ENCODE data around the gene CFAP70.
"Not testable (repeated sequence)": the region's sequence is repeated elsewhere in the genome, so short reads cannot be mapped to it uniquely, and the experiment has no call there.

- TF ChIP-seq EZH2 (IDR thresholded peaks at IDR 0.05; ENCODE audit: insufficient read depth, poor library complexity, severe bottlenecking); EZH2phosphoT487 (IDR thresholded peaks at IDR 0.05; ENCODE audit: insufficient read depth, low read depth): not testable (repeated sequence)
These were observed 33.4 kb downstream of the CFAP70 start for GRCh38 chr10:73325290-73325689.

Measured in GM23248 (cell line).